GM12878 (cell line): ENCODE measurements around the gene DPH7. TPM values are rescaled to one million over a fixed set of nuclear protein-coding genes. Genes with fewer than 3 reads are reported as not detected.

Source experiments
- ATAC-seq: fragments of 200-7000 bp; cut with Tn5 transposase; 3 replicates; pipeline ENCODE4 v1.9.1; 2020; ENCODE audit warnings: mild to moderate bottlenecking, moderate library complexity
- BruUV-seq: library from RNA; stranded (reverse); fragments of 400-500 nt; replicated peaks from 2 replicates; lab custom pipeline; 2021; lab: Mats Ljungman, UMichigan
- CTCF ChIA-PET: fragments of 300-600 bp; sonication (Branson Sonifier 250); formaldehyde crosslinking; extraction: SDS; loops from one replicate; lab custom pipeline; 2021; ENCODE audit warnings: inconsistent platforms; lab: Yijun Ruan, JAX
- POLR2A ChIA-PET: fragments of 350-600 bp; formaldehyde crosslinking; extraction: SDS; loops from one replicate; lab custom pipeline; 2021; ENCODE audit warnings: inconsistent platforms; lab: Charles Lee
- RAD21 ChIA-PET: fragments of 300-600 bp; sonication (Branson Sonifier 250); formaldehyde crosslinking; loops from one replicate; lab custom pipeline; 2023; ENCODE audit warnings: antibody characterized with exemption; ENCODE audit not compliant: unreplicated experiment; lab: Charles Lee
- SMC1A ChIA-PET: fragments of 300-600 bp; sonication (Branson Sonifier 250); formaldehyde crosslinking; loops from one replicate; lab custom pipeline; 2023; ENCODE audit not compliant: unreplicated experiment, uncharacterized antibody; lab: Charles Lee
- DNase-seq: peaks from one replicate; pipeline ENCODE4 v3.0.0-alpha.2; 2011; ENCODE audit warnings: low read depth, low spot score
- FAIRE-seq: peaks from 3 replicates; lab custom pipeline; 2011; peaks lifted over from hg19 to GRCh38; lab: Jason Lieb, UNC
- H2AFZ ChIP-seq: 2 replicates; pipeline ENCODE4 v1.6.0; 2011; ENCODE audit warnings: low read depth, low read length, control low read depth; ENCODE audit not compliant: control insufficient read depth
- H3K27ac ChIP-seq: 2 replicates; pipeline ENCODE4 v1.5.1; 2011; ENCODE audit warnings: control low read depth; ENCODE audit not compliant: control insufficient read depth, insufficient read depth
- H3K27me3 ChIP-seq, 2 experiments: replicated peaks in 1 of 2; 2 replicates each; pipeline versions ENCODE4 v1.6.0 to v1.6.1; 2011; ENCODE audit warnings: low read length in 1 of 2; ENCODE audit not compliant: control insufficient read depth in 2 of 2, insufficient read depth in 2 of 2
- H3K36me3 ChIP-seq, 2 experiments: 2 replicates each; pipeline ENCODE4 v1.5.1; 2011; ENCODE audit warnings: low read length in 1 of 2; ENCODE audit not compliant: control insufficient read depth in 2 of 2, insufficient read depth in 2 of 2
- H3K4me1 ChIP-seq: 2 replicates; pipeline ENCODE4 v1.6.1; 2011; ENCODE audit warnings: mild to moderate bottlenecking, low read length, moderate library complexity, mixed read lengths; ENCODE audit not compliant: control insufficient read depth, insufficient read depth
- H3K4me2 ChIP-seq: 2 replicates; pipeline ENCODE4 v1.6.0; 2011; ENCODE audit warnings: control low read depth; ENCODE audit not compliant: control insufficient read depth, insufficient read depth
- H3K4me3 ChIP-seq: fragments of 200-600 bp; sonication (generic); 2 replicates; pipeline ENCODE4 v1.5.1; 2016
- H3K79me2 ChIP-seq: 2 replicates; pipeline ENCODE4 v1.6.0; 2011; ENCODE audit warnings: low read length; ENCODE audit not compliant: control insufficient read depth, insufficient read depth
- H3K9ac ChIP-seq: 2 replicates; pipeline ENCODE4 v1.8.0; 2011; ENCODE audit warnings: low read length, control low read depth, mixed read lengths; ENCODE audit not compliant: control insufficient read depth, insufficient read depth
- H3K9me3 ChIP-seq: replicated peaks from 3 replicates; pipeline ENCODE4 v1.5.1; 2011; ENCODE audit warnings: mild to moderate bottlenecking, low read length; ENCODE audit not compliant: control insufficient read depth, insufficient read depth
- H4K20me1 ChIP-seq: 2 replicates; pipeline ENCODE4 v1.6.0; 2011; ENCODE audit not compliant: control insufficient read depth, insufficient read depth
- BACH1 ChIP-seq: fragments of 450-650 bp; IDR thresholded peaks from 2 replicates; pipeline ENCODE4 v1.6.1; 2017; ENCODE audit warnings: mild to moderate bottlenecking, borderline replicate concordance
- CHD2 ChIP-seq: IDR thresholded peaks from 2 replicates; pipeline ENCODE4 v1.6.1; 2011; ENCODE audit warnings: low read depth, low read length, improper control_type of control experiment, borderline replicate concordance
- CREB1 ChIP-seq: IDR thresholded peaks from 2 replicates; pipeline ENCODE4 v1.6.1; 2012; ENCODE audit warnings: low read depth, mild to moderate bottlenecking, inconsistent platforms
- FOXK2 ChIP-seq: fragments of 450-650 bp; IDR thresholded peaks from 2 replicates; pipeline ENCODE4 v1.6.1; 2017; ENCODE audit warnings: mild to moderate bottlenecking, moderate library complexity
- GATAD2B ChIP-seq: fragments of 450-650 bp; conservative IDR thresholded peaks from 2 replicates; pipeline ENCODE4 v1.6.1; 2017; ENCODE audit warnings: low read depth, mild to moderate bottlenecking, moderate library complexity
- HCFC1 ChIP-seq: fragments of 150-350 bp; IDR thresholded peaks from 2 replicates; pipeline ENCODE4 v1.6.1; 2014; ENCODE audit warnings: low read length
- IKZF1 ChIP-seq: fragments of 450-650 bp; conservative IDR thresholded peaks from 2 replicates; pipeline ENCODE4 v1.6.1; 2017; ENCODE audit warnings: antibody characterized with exemption, mild to moderate bottlenecking
- NFYB ChIP-seq: IDR thresholded peaks from 2 replicates; pipeline ENCODE4 v1.6.1; 2011; ENCODE audit warnings: low read depth, mild to moderate bottlenecking, low read length, improper control_type of control experiment, moderate library complexity; ENCODE audit not compliant: insufficient read depth
- NR2C1 ChIP-seq: fragments of 450-650 bp; IDR thresholded peaks from 2 replicates; pipeline ENCODE4 v1.6.1; 2017; ENCODE audit warnings: antibody characterized with exemption, mild to moderate bottlenecking, moderate library complexity
- NRF1 ChIP-seq: conservative IDR thresholded peaks from 2 replicates; pipeline ENCODE4 v1.6.1; 2011; ENCODE audit warnings: mild to moderate bottlenecking, low read depth, low read length, improper control_type of control experiment
- RB1 ChIP-seq: fragments of 450-650 bp; formaldehyde crosslinking; IDR thresholded peaks from 2 replicates; pipeline ENCODE4 v1.6.1; 2017; ENCODE audit warnings: mild to moderate bottlenecking, borderline replicate concordance
- RFX5 ChIP-seq: IDR thresholded peaks from 2 replicates; pipeline ENCODE4 v1.6.1; 2011; ENCODE audit warnings: low read depth, low read length, improper control_type of control experiment
- SP1 ChIP-seq: IDR thresholded peaks from one replicate; pipeline ENCODE4 v1.6.1; 2011; ENCODE audit warnings: low read depth, low read length
- TAF1 ChIP-seq: IDR thresholded peaks from 2 replicates; pipeline ENCODE4 v1.6.1; 2011; ENCODE audit warnings: mild to moderate bottlenecking, low read depth, low read length, borderline replicate concordance
- YY1 ChIP-seq: IDR thresholded peaks from 2 replicates; pipeline ENCODE4 v1.6.1; 2011; ENCODE audit warnings: low read depth, mild to moderate bottlenecking, low read length
- ZNF24 ChIP-seq: fragments of 450-650 bp; IDR thresholded peaks from 2 replicates; pipeline ENCODE4 v1.6.1; 2017; ENCODE audit warnings: antibody characterized with exemption, mild to moderate bottlenecking
- WGBS: methylation state at CpG from one replicate; pipeline ENCODE4 v1.1.6; 2016; ENCODE audit warnings: low lambda C conversion rate; ENCODE audit not compliant: insufficient replicate concordance, insufficient coverage; ENCODE audit errors: missing lambda C conversion rate; 5-methylcytosine and 5-hydroxymethylcytosine counted together
- in situ Hi-C: fragments of 300-500 bp; cut with MboI; formaldehyde crosslinking; loops from 9 replicates; pipeline ENCODE4 v1.14.3; 2018; ENCODE audit warnings: mixed read lengths
- intact Hi-C: fragments of 100-400 bp; cut with micrococcal nuclease; formaldehyde crosslinking; loops from one replicate; pipeline ENCODE4 v1.14.2; 2022; ENCODE audit not compliant: unreplicated experiment
- polyA plus RNA-seq, 11 experiments: library from polyadenylated mRNA; depleted of rRNA in 4 of 11; unstranded in 6 of 11; stranded (reverse) in 5 of 11; fragments of >200 nt; fragmentation: Nextera tagmentation in 4 of 11; fragmentation: Illumina TruSeq in 1 of 11; extraction: Ambion mirVana in 4 of 11; extraction: Trizol in 1 of 11; gene quantifications; 1 replicate in 1 of 11; 2 replicates in 10 of 11; pipeline versions ENCODE4 v1.2.1 to v1.2.3, GENCODE V29; 2011 to 2016; ENCODE audit warnings: inconsistent platforms in 2 of 11, missing spikeins in 2 of 11, low read depth in 1 of 11
- total RNA-seq, 4 experiments: library from RNA; depleted of rRNA in 3 of 4; stranded (reverse); fragments of >200 nt in 3 of 4; fragmentation: Illumina TruSeq in 1 of 4; extraction: Trizol in 1 of 4; gene quantifications; 2 replicates each; pipeline versions ENCODE4 v1.2.1 to v1.2.3, GENCODE V29; 2013 to 2021
- TF ChIP-seq, protein P1 (sequence below): IDR thresholded peaks from 2 replicates; pipeline ENCODE4 v1.6.1; 2012; ENCODE audit warnings: low read depth, low read length, improper control_type of control experiment
- TF ChIP-seq, protein P2 (sequence below): fragments of 450-650 bp; IDR thresholded peaks from 2 replicates; pipeline ENCODE4 v1.6.1; 2017; ENCODE audit warnings: mild to moderate bottlenecking
- TF ChIP-seq, protein P3 (sequence below): IDR thresholded peaks from 2 replicates; pipeline ENCODE4 v1.6.1; 2012; ENCODE audit warnings: low read depth, low read length, improper control_type of control experiment

The DPH7 gene
- total and polyA plus RNA-seq, 10 of the 15 experiments (the other 5 are each of a cell fraction or from before 2014, with no cell fraction given), result 8.7 to 40.0 (median 28.1) TPM

DNA sequence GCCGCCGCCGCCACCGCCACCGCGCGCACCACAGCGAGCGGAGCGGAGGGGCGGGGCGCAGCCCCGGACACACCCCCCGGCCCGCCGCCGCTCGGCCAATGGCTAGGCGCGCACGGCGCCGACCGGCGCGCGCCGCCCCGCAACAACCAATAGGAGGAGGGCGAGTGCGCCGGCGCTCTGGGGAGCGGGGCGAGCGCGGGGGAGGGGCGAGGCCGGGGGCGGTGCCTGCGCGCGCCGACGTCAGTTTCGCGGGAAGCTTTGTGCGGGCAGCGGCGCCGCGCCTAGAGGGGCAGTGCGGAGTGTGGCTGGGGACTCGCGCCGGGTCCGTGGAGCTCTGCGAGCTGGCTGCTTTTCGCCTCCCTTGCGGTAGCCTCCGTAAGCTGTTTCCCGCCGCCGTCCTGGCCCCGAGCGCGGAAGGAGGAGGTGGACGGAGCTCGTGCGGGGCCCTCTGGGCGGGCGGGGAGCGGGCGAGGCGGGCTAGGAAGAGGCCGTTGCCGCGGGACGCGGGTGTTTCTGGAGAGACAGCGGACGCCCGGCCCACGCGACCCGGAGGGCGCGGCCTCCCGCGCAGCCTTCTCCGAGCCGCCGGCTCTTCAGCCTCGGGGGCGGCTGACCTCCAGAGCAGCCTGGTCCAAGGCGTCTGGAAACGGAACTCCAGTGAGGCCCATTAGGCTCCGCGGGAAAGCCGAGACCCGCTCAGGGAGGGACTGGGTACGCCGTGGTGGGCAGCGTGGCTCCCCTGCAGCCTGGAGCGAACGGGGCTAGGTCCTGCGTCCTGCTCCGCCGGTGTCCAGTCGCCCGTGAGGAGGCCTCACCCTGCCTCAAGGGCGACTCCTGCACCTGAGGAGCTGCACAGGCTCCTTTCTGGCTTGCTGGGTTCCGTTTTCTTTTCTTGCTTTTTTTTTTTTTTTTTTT is 12.0 kb upstream of the DPH7 start, which contains the start of gene ZMYND19:
Gene ZMYND19 (minus strand): TSS at position 44 of the 915 bp plus-strand sequence. CDS start 249 bp downstream, outside the sequence.
- DNase-seq (peak; percentile 15), FAIRE-seq (no peak), ATAC-seq (peak; percentile 97)
- no peaks in the 10 kb centered on the region for H4K20me1 ChIP-seq
- H3K9me3 ChIP-seq, result no peaks in the 10 kb centered on the region
- peak within 1 kb of the TSS; percentile 91 for H3K4me2 ChIP-seq
- in situ Hi-C loops, result no loop called here
- 0% methylated on average over 56 of the region's 113 CpGs for WGBS
- H3K36me3 ChIP-seq, result peaks cover 9 to 11% of the 10 kb centered on the region in 2 experiments; a peak in 3 of 4 replicates
- SMC1A ChIA-PET, result interaction anchor here (1.0 kb wide), 1 partner anchor 15 kb away, joined by 3 read pairs; no protein-coding TSS in a partner anchor
- H3K4me3 ChIP-seq, result peak within 1 kb of the TSS; percentile 95
- BruUV-seq, result TSS peak; percentile 87
- RAD21 ChIA-PET, result interaction anchor here (0.8 to 1.5 kb wide), 3 partner anchors 14 to 40 kb away, joined by 3 to 4 read pairs (median 4); partner anchors contain the start of genes ARRDC1, EHMT1 and MRPL41
- peaks cover 6% of the 10 kb centered on the region; the same call in 1 of the 2 replicates for H3K4me1 ChIP-seq
- peak within 1 kb of the TSS; percentile 78 for H3K9ac ChIP-seq
- H3K27me3 ChIP-seq, result no peaks in the 10 kb centered on the region
- intact Hi-C loops, result no loop called here
- peak within 1 kb of the TSS; percentile 54; the same call in 1 of the 2 replicates for H3K27ac ChIP-seq
- H3K79me2 ChIP-seq, result peaks cover 14% of the 10 kb centered on the region
- H2AFZ ChIP-seq, result peak within 1 kb of the TSS; percentile 82
- CTCF ChIA-PET, result interaction anchor here (1.0 to 1.5 kb wide), 3 partner anchors 11 to 56 kb away, joined by 3 read pairs; no protein-coding TSS in a partner anchor
- POLR2A ChIA-PET, result interaction anchor here (0.7 to 1.0 kb wide), 2 partner anchors 39 to 42 kb away, joined by 3 read pairs; partner anchors contain the start of gene MRPL41
- TF ChIP-seq RFX5 (peak; percentile 31; the same call in 1 of the 2 replicates), NFYB (peak; percentile 82; the same call in 1 of the 2 replicates), CHD2 (0 out of 2 replicates have a peak, but pooled peaks have one; percentile 28), NR2C1 (peak; percentile 30; the same call in 1 of the 2 replicates), ZNF24 (no peak), IKZF1 (peak; percentile 61; the same call in 1 of the 2 replicates), NRF1 (peak; percentile 40; the same call in 1 of the 2 replicates), HCFC1 (no peak), TAF1 (no peak), FOXK2 (no peak), BACH1 (peak; percentile 40; the same call in 1 of the 2 replicates), GATAD2B (0 out of 2 replicates have a peak, but pooled peaks have one; percentile 31), CREB1 (peak; percentile 83), RB1 (peak; percentile 80; the same call in 1 of the 2 replicates), SP1 (peak; percentile 72), YY1 (no peak)
- TF ChIP-seq, protein P1, sequence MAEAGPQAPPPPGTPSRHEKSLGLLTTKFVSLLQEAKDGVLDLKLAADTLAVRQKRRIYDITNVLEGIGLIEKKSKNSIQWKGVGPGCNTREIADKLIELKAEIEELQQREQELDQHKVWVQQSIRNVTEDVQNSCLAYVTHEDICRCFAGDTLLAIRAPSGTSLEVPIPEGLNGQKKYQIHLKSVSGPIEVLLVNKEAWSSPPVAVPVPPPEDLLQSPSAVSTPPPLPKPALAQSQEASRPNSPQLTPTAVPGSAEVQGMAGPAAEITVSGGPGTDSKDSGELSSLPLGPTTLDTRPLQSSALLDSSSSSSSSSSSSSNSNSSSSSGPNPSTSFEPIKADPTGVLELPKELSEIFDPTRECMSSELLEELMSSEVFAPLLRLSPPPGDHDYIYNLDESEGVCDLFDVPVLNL, result peak; percentile 60; the same call in 1 of the 2 replicates
- TF ChIP-seq, protein P2, sequence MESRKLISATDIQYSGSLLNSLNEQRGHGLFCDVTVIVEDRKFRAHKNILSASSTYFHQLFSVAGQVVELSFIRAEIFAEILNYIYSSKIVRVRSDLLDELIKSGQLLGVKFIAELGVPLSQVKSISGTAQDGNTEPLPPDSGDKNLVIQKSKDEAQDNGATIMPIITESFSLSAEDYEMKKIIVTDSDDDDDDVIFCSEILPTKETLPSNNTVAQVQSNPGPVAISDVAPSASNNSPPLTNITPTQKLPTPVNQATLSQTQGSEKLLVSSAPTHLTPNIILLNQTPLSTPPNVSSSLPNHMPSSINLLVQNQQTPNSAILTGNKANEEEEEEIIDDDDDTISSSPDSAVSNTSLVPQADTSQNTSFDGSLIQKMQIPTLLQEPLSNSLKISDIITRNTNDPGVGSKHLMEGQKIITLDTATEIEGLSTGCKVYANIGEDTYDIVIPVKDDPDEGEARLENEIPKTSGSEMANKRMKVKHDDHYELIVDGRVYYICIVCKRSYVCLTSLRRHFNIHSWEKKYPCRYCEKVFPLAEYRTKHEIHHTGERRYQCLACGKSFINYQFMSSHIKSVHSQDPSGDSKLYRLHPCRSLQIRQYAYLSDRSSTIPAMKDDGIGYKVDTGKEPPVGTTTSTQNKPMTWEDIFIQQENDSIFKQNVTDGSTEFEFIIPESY, result no peak
- TF ChIP-seq, protein P3, sequence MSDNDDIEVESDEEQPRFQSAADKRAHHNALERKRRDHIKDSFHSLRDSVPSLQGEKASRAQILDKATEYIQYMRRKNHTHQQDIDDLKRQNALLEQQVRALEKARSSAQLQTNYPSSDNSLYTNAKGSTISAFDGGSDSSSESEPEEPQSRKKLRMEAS, result 0 out of 2 replicates have a peak, but pooled peaks have one; percentile 18
